ENCODE data around the gene THUMPD2. TPM values are rescaled to one million over a fixed set of nuclear protein-coding genes. Genes with fewer than 3 reads are reported as not detected.
A peak's percentile ranks its signal among the peaks of the same experiment; 100 is the strongest.
"Not testable (repeated sequence)": the region's sequence is repeated elsewhere in the genome, so short reads cannot be mapped to it uniquely, and the experiment has no call there.

The THUMPD2 gene
- total and polyA plus RNA-seq, 3 experiments from 2014 or later = 8.0 to 15.1 (median 12.2) TPM

- ChIA-PET POLR2A (no interaction called here), CTCF (no interaction called here)
- no peaks in the 10 kb centered on the region for H3K9me3 ChIP-seq (ENCODE audit: low read length)
- no peak overlapping the region for H3K27ac Mint-ChIP-seq
- no peak overlapping the region for H3K4me3 ChIP-seq (ENCODE audit: low read length)
- H3K36me3 ChIP-seq (ENCODE audit: insufficient read depth, low read length) = peaks cover 6% of the 10 kb centered on the region
- DNase-seq = no peak
- H3K36me3 Mint-ChIP-seq = peaks cover 22 to 37% (median 32%) of the 10 kb centered on the region in 3 donors
- H3K27ac ChIP-seq (ENCODE audit: low read depth, low read length) = no peak overlapping the region
- H3K4me1 Mint-ChIP-seq = peaks cover 0 to 13% (median 1%) of the 10 kb centered on the region in 3 donors
- no peaks in the 10 kb centered on the region for H3K27me3 ChIP-seq (ENCODE audit: insufficient read depth, low read length, poor library complexity, severe bottlenecking)
- H3K9me3 Mint-ChIP-seq = peaks cover 0 to 2% (median 0%) of the 10 kb centered on the region in 5 donors
- H3K4me3 Mint-ChIP-seq = no peak overlapping the region
- H3K27me3 Mint-ChIP-seq = peaks cover 0 to under 1% of the 10 kb centered on the region in 2 donors
- no peaks in the 10 kb centered on the region for H3K4me1 ChIP-seq (ENCODE audit: insufficient read depth, low read length)
Observed at GRCh38 chr2:39732482-39732881, 46.6 kb downstream of the THUMPD2 start.

GRCh38 chr2:39731546-39731945 is 47.5 kb downstream of the THUMPD2 start:
- no peaks in the 10 kb centered on the region for H3K4me1 ChIP-seq (ENCODE audit: insufficient read depth, low read length)
- Mint-ChIP-seq H3K9me3 (peaks cover 0 to 2% (median 0%) of the 10 kb centered on the region in 5 donors), H3K36me3 (peaks cover 18 to 29% (median 27%) of the 10 kb centered on the region in 3 donors), H3K4me3 (no peak overlapping the region), H3K27ac (no peak overlapping the region), H3K27me3 (no peaks in the 10 kb centered on the region), H3K4me1 (peaks cover 0 to 13% (median 0%) of the 10 kb centered on the region in 3 donors)
- DNase-seq = no peak
- peaks cover 3% of the 10 kb centered on the region for H3K36me3 ChIP-seq (ENCODE audit: insufficient read depth, low read length)
- ChIA-PET POLR2A (no interaction called here), CTCF (no interaction called here)
- no peaks in the 10 kb centered on the region for H3K27me3 ChIP-seq (ENCODE audit: insufficient read depth, low read length, poor library complexity, severe bottlenecking)
- H3K9me3 ChIP-seq (ENCODE audit: low read length) = no peaks in the 10 kb centered on the region
- H3K27ac ChIP-seq (ENCODE audit: low read depth, low read length) = no peak overlapping the region
- H3K4me3 ChIP-seq (ENCODE audit: low read length) = no peak overlapping the region

GRCh38 chr2:39730685-39731302 is 48.3 kb downstream of the THUMPD2 start:
- POLR2A ChIA-PET = no interaction called here
- CTCF ChIA-PET = interaction anchor here (1.4 kb wide), 1 partner anchor 353 kb away, joined by 3 read pairs; no protein-coding TSS in a partner anchor
- Mint-ChIP-seq H3K27me3 (no peaks in the 10 kb centered on the region), H3K4me1 (peaks cover 0 to 13% (median 0%) of the 10 kb centered on the region in 3 donors), H3K36me3 (peaks cover 13 to 27% (median 21%) of the 10 kb centered on the region in 3 donors), H3K27ac (peak overlapping the region in 1 of 8 donors; percentile 27), H3K9me3 (peaks cover 0 to 2% (median 0%) of the 10 kb centered on the region in 5 donors), H3K4me3 (no peak overlapping the region)
- Histone ChIP-seq H3K4me1 (ENCODE audit: insufficient read depth, low read length) (no peaks in the 10 kb centered on the region), H3K27ac (ENCODE audit: low read depth, low read length) (no peak overlapping the region), H3K27me3 (ENCODE audit: insufficient read depth, low read length, poor library complexity, severe bottlenecking) (no peaks in the 10 kb centered on the region), H3K9me3 (ENCODE audit: low read length) (no peaks in the 10 kb centered on the region), H3K36me3 (ENCODE audit: insufficient read depth, low read length) (no peaks in the 10 kb centered on the region), H3K4me3 (ENCODE audit: low read length) (no peak overlapping the region)
- no peak for DNase-seq

GRCh38 chr2:39730276-39730675 is 48.8 kb downstream of the THUMPD2 start:
- ChIA-PET CTCF (interaction anchor here (1.4 kb wide), 1 partner anchor 352 kb away, joined by 3 read pairs; no protein-coding TSS in a partner anchor), POLR2A (no interaction called here)
- Mint-ChIP-seq H3K27ac (no peak overlapping the region), H3K4me1 (peaks cover 0 to 11% (median 0%) of the 10 kb centered on the region in 3 donors), H3K27me3 (no peaks in the 10 kb centered on the region), H3K36me3 (peaks cover 13 to 27% (median 16%) of the 10 kb centered on the region in 3 donors), H3K4me3 (no peak overlapping the region), H3K9me3 (peaks cover 0 to 2% (median 0%) of the 10 kb centered on the region in 5 donors)
- Histone ChIP-seq H3K27ac (ENCODE audit: low read depth, low read length) (no peak overlapping the region), H3K36me3 (ENCODE audit: insufficient read depth, low read length) (no peaks in the 10 kb centered on the region), H3K9me3 (ENCODE audit: low read length) (no peaks in the 10 kb centered on the region), H3K4me3 (ENCODE audit: low read length) (no peak overlapping the region), H3K27me3 (ENCODE audit: insufficient read depth, low read length, poor library complexity, severe bottlenecking) (no peaks in the 10 kb centered on the region), H3K4me1 (ENCODE audit: insufficient read depth, low read length) (no peaks in the 10 kb centered on the region)
- no peak for DNase-seq

- no peak overlapping the region for H3K27ac Mint-ChIP-seq
- H3K4me3 ChIP-seq (ENCODE audit: low read length) = no peak overlapping the region
- H3K9me3 ChIP-seq (ENCODE audit: low read length) = no peaks in the 10 kb centered on the region
- H3K4me1 Mint-ChIP-seq = no peaks in the 10 kb centered on the region
- DNase-seq = no peak
- H3K9me3 Mint-ChIP-seq = peaks cover 0 to 2% (median 0%) of the 10 kb centered on the region in 5 donors
- peaks cover 3 to 18% (median 8%) of the 10 kb centered on the region in 3 donors for H3K36me3 Mint-ChIP-seq
- H3K4me1 ChIP-seq (ENCODE audit: insufficient read depth, low read length) = no peaks in the 10 kb centered on the region
- H3K27me3 ChIP-seq (ENCODE audit: insufficient read depth, low read length, poor library complexity, severe bottlenecking) = no peaks in the 10 kb centered on the region
- no peaks in the 10 kb centered on the region for H3K27me3 Mint-ChIP-seq
- no peaks in the 10 kb centered on the region for H3K36me3 ChIP-seq (ENCODE audit: insufficient read depth, low read length)
- H3K4me3 Mint-ChIP-seq = no peak overlapping the region
- no peak overlapping the region for H3K27ac ChIP-seq (ENCODE audit: low read depth, low read length)
- ChIA-PET CTCF (no interaction called here), POLR2A (no interaction called here)
Observed at GRCh38 chr2:39728941-39729351, 50.1 kb downstream of the THUMPD2 start.

GRCh38 chr2:39728085-39728484 is 51.0 kb downstream of the THUMPD2 start:
- H3K27ac Mint-ChIP-seq; POLR2A ChIA-PET; CTCF ChIA-PET; H3K36me3 ChIP-seq (ENCODE audit: insufficient read depth, low read length); H3K9me3 ChIP-seq (ENCODE audit: low read length); H3K4me1 Mint-ChIP-seq; H3K4me3 Mint-ChIP-seq; H3K4me1 ChIP-seq (ENCODE audit: insufficient read depth, low read length); DNase-seq; H3K4me3 ChIP-seq (ENCODE audit: low read length); H3K9me3 Mint-ChIP-seq; H3K27ac ChIP-seq (ENCODE audit: low read depth, low read length); H3K27me3 Mint-ChIP-seq; H3K27me3 ChIP-seq (ENCODE audit: insufficient read depth, low read length, poor library complexity, severe bottlenecking): not testable (repeated sequence)
- peaks cover 0 to 13% (median 2%) of the 10 kb centered on the region in 3 donors for H3K36me3 Mint-ChIP-seq

GRCh38 chr2:39725401-39725800 is 53.7 kb downstream of the THUMPD2 start:
- H3K27ac Mint-ChIP-seq = no peak overlapping the region
- Histone ChIP-seq H3K9me3 (ENCODE audit: low read length) (no peaks in the 10 kb centered on the region), H3K4me3 (ENCODE audit: low read length) (no peak overlapping the region), H3K27ac (ENCODE audit: low read depth, low read length) (no peak overlapping the region), H3K36me3 (ENCODE audit: insufficient read depth, low read length) (no peaks in the 10 kb centered on the region), H3K4me1 (ENCODE audit: insufficient read depth, low read length) (no peaks in the 10 kb centered on the region), H3K27me3 (ENCODE audit: insufficient read depth, low read length, poor library complexity, severe bottlenecking) (no peaks in the 10 kb centered on the region)
- H3K4me3 Mint-ChIP-seq = no peak overlapping the region
- peaks cover 2 to 16% of the 10 kb centered on the region in 2 donors for H3K27me3 Mint-ChIP-seq
- ChIA-PET POLR2A (no interaction called here), CTCF (no interaction called here)
- H3K9me3 Mint-ChIP-seq = peaks cover 0 to 2% (median 0%) of the 10 kb centered on the region in 5 donors
- H3K36me3 Mint-ChIP-seq = no peaks in the 10 kb centered on the region
- no peak for DNase-seq
- no peaks in the 10 kb centered on the region for H3K4me1 Mint-ChIP-seq

GRCh38 chr2:39724828-39725144 is 54.3 kb downstream of the THUMPD2 start:
- Histone ChIP-seq H3K9me3 (ENCODE audit: low read length) (no peaks in the 10 kb centered on the region), H3K4me1 (ENCODE audit: insufficient read depth, low read length) (no peaks in the 10 kb centered on the region), H3K27ac (ENCODE audit: low read depth, low read length) (no peak overlapping the region), H3K4me3 (ENCODE audit: low read length) (no peak overlapping the region), H3K27me3 (ENCODE audit: insufficient read depth, low read length, poor library complexity, severe bottlenecking) (no peaks in the 10 kb centered on the region), H3K36me3 (ENCODE audit: insufficient read depth, low read length) (no peaks in the 10 kb centered on the region)
- H3K9me3 Mint-ChIP-seq = peaks cover 0 to 2% (median 0%) of the 10 kb centered on the region in 5 donors
- POLR2A ChIA-PET = no interaction called here
- H3K36me3 Mint-ChIP-seq = no peaks in the 10 kb centered on the region
- no peaks in the 10 kb centered on the region for H3K4me1 Mint-ChIP-seq
- DNase-seq = no peak
- CTCF ChIA-PET = no interaction called here
- H3K27me3 Mint-ChIP-seq = peaks cover 2 to 18% of the 10 kb centered on the region in 2 donors
- H3K27ac Mint-ChIP-seq = no peak overlapping the region
- H3K4me3 Mint-ChIP-seq = no peak overlapping the region
